Gastroesophageal sphincter (tissue), 4 donors: ENCODE data around the gene HOXA10. TPM values are rescaled to one million over a fixed set of nuclear protein-coding genes. Genes with fewer than 3 reads are reported as not detected.

Experiments used
- ATAC-seq: fragments of 150-250 bp; one replicate; pipeline ENCODE4 v1.9.1; 2016; ENCODE audit warnings: mild to moderate bottlenecking, moderate library complexity
- H3K27ac ChIP-seq, 4 donors: fragments of 200-600 bp; sonication (generic) in 3 of 4; 1 replicate in 3 of 4; 2 replicates in 1 of 4; pipeline ENCODE4 v1.5.1; 2016 to 2019
- H3K27me3 ChIP-seq: fragments of 200-600 bp; sonication (generic); one replicate; pipeline ENCODE4 v1.5.1; 2019
- H3K36me3 ChIP-seq, 2 donors: fragments of 200-600 bp; sonication (generic); one replicate each; pipeline ENCODE4 v1.5.1; 2019; ENCODE audit warnings: control low read depth in 1 of 2
- H3K4me1 ChIP-seq, 3 donors: fragments of 200-600 bp; sonication (generic); 1 replicate in 2 of 3; 2 replicates in 1 of 3; pipeline ENCODE4 v1.5.1; 2016 to 2019; ENCODE audit warnings: control low read depth in 2 of 3
- H3K4me3 ChIP-seq, 2 donors: fragments of 200-600 bp; sonication (generic); one replicate each; pipeline ENCODE4 v1.5.1; 2019; ENCODE audit warnings: mild to moderate bottlenecking in 1 of 2, moderate library complexity in 1 of 2
- H3K9me3 ChIP-seq, 3 donors: fragments of 200-600 bp; sonication (generic); one replicate each; pipeline ENCODE4 v1.5.1; 2017 to 2019; ENCODE audit warnings: control low read depth in 2 of 3
- CTCF ChIP-seq, 4 experiments: fragments of 200-600 bp in 2 of 4; fragments of 450-650 bp in 2 of 4; sonication (generic) in 1 of 4; IDR thresholded peaks; one replicate each; pipeline ENCODE4 v1.5.1; 2017 to 2019; ENCODE audit warnings: antibody characterized with exemption in 4 of 4, mild to moderate bottlenecking in 2 of 4, moderate library complexity in 2 of 4
- EP300 ChIP-seq: sonication (generic); formaldehyde crosslinking; IDR thresholded peaks from one replicate; pipeline ENCODE4 v1.6.1; 2017; ENCODE audit warnings: antibody characterized with exemption, mild to moderate bottlenecking
- POLR2A ChIP-seq, 2 donors: fragments of 450-650 bp; IDR thresholded peaks; one replicate each; pipeline ENCODE4 v1.6.1; 2017; ENCODE audit warnings: antibody characterized with exemption in 2 of 2, mild to moderate bottlenecking in 2 of 2, moderate library complexity in 1 of 2
- POLR2AphosphoS5 ChIP-seq: sonication (generic); formaldehyde crosslinking; IDR thresholded peaks from one replicate; pipeline ENCODE4 v1.6.1; 2017; ENCODE audit warnings: antibody characterized with exemption
- WGBS, 2 donors: methylation state at CpG; one replicate each; pipeline ENCODE4 v1.1.5; 2018; ENCODE audit warnings: low coverage in 1 of 2; 5-methylcytosine and 5-hydroxymethylcytosine counted together
- total RNA-seq, 4 donors: library from RNA; depleted of rRNA; stranded (reverse); fragments of >200 nt; gene quantifications; one replicate each; pipeline ENCODE4 v1.1.0, GENCODE V29; 2016

Gene HOXA10
- total RNA-seq, 4 donors from 2014 or later, result 0.67 TPM; not detected in 3

- 39 to 44% methylated on average over 12 to 13 of the region's 30 CpGs for WGBS, 2 donors
- no peaks in the 10 kb centered on the region for H3K9me3 ChIP-seq
- H3K27me3 ChIP-seq, result peaks cover 100% of the 10 kb centered on the region
- H3K4me3 ChIP-seq, result peak overlapping the region in 1 of 2 donors; percentile 54
- ATAC-seq, result no peak
- TF ChIP-seq POLR2A (IDR thresholded peaks at IDR 0.05), result no peak
- TF ChIP-seq EP300, result no peak
- no peak for TF ChIP-seq POLR2AphosphoS5
- no peak for TF ChIP-seq CTCF (IDR thresholded peaks at IDR 0.05)
- H3K27ac ChIP-seq, result peak overlapping the region in 1 of 4 donors; percentile 66
- no peaks in the 10 kb centered on the region for H3K36me3 ChIP-seq
- H3K4me1 ChIP-seq, result peaks cover 0 to 56% (median 21%) of the 10 kb centered on the region in 3 donors
Measured at GRCh38 chr7:27156916-27157701, 17.0 kb downstream of the HOXA10 start.

DNA sequence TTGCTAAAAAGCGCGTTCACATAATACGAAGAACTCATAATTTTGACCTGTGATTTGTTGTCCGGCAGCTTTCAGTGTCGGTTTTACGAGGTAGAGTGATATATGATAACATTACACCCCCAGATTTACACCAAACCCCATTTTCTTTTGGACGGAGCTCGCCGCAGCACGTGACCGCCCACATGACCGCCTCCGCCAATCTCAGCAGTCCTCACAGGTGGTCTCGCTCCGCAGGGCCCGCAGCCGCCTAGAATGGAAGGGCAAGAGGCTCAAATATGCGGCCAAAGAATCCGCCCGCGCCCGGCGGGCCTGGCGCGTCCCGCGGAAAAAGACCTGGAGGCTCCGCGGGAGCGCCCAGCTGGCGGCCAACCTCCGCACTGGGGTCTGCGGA lies 17.6 kb downstream of the HOXA10 start, which contains the start of gene HOXA7:
Gene HOXA7 (minus strand): TSS at position 168 of the 391 bp plus-strand sequence. CDS start 130 bp downstream, at position 38.
- Histone ChIP-seq H3K27ac (peak within 1 kb of the TSS in 2 of 4 donors; percentile 5 to 66), H3K4me3 (peak within 1 kb of the TSS in 1 of 2 donors; percentile 54), H3K36me3 (no peaks in the 10 kb centered on the region), H3K27me3 (peaks cover 100% of the 10 kb centered on the region), H3K9me3 (no peaks in the 10 kb centered on the region), H3K4me1 (peaks cover 0 to 61% (median 21%) of the 10 kb centered on the region in 3 donors)
- WGBS, 2 donors, result 0 to 6% methylated on average over 3 to 5 of the region's 33 CpGs
- ATAC-seq, result peak; percentile 29
- no peak for TF ChIP-seq POLR2A (IDR thresholded peaks at IDR 0.05)
- peak; percentile 21 for TF ChIP-seq POLR2AphosphoS5

DNA sequence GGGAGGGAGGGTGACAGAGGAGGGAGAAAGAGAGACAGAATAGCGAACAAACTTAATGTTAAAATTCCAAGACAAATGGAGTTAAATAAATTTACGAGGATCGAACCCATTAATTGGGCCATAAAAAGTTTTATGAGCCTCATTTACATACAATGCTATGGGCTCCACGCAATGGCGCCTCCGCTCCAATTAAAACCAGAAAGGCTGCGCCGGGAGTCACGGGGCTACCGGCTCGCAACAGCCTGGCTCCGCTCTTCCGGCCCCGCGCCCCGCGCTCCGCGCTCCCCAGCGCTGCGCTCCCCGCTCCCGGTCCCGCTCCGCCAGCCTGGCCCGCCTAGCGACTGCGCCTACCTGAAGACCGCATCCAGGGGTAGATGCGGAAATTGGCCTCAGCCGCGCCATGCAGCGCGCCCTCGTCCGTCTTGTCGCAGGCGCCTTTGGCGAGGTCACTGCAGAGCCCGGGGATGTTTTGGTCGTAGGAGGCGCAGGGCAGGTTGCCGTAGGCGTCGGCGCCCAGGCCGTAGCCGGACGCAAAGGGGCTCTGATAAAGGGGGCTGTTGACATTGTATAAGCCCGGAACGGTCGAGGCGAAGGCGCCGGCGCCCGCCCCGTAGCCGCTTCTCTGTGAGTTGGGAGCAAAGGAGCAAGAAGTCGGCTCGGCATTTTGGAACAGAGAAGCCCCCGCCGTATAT lies 18.2 kb downstream of the HOXA10 start:
- TF ChIP-seq CTCF (IDR thresholded peaks at IDR 0.05) (no peak), POLR2AphosphoS5 (no peak), POLR2A (IDR thresholded peaks at IDR 0.05) (no peak), EP300 (no peak)
- Histone ChIP-seq H3K27me3 (peaks cover 100% of the 10 kb centered on the region), H3K4me3 (peak overlapping the region in 1 of 2 donors; percentile 54), H3K36me3 (no peaks in the 10 kb centered on the region), H3K9me3 (no peaks in the 10 kb centered on the region), H3K4me1 (peaks cover 0 to 61% (median 21%) of the 10 kb centered on the region in 3 donors), H3K27ac (peak overlapping the region in 2 of 4 donors; percentile 5 to 66)
- peak; percentile 26 for ATAC-seq
- WGBS, 2 donors, result 6 to 9% methylated on average over 11 to 13 of the region's 63 CpGs

GRCh38 chr7:27154901-27155815 lies 19.0 kb downstream of the HOXA10 start:
- 26% methylated on average over 16 of the region's 48 CpGs; no CpG with 5 or more reads in 1 of the 2 donors for WGBS, 2 donors
- H3K27ac ChIP-seq, result peak overlapping the region in 2 of 4 donors; percentile 5 to 66
- peaks cover 93% of the 10 kb centered on the region for H3K27me3 ChIP-seq
- no peaks in the 10 kb centered on the region for H3K9me3 ChIP-seq
- TF ChIP-seq CTCF (IDR thresholded peaks at IDR 0.05) (no peak), POLR2AphosphoS5 (no peak), POLR2A (IDR thresholded peaks at IDR 0.05) (no peak), EP300 (no peak)
- peak overlapping the region in 1 of 2 donors; percentile 54 for H3K4me3 ChIP-seq
- peaks cover 0 to 61% (median 20%) of the 10 kb centered on the region in 3 donors for H3K4me1 ChIP-seq
- ATAC-seq, result no peak
- no peaks in the 10 kb centered on the region for H3K36me3 ChIP-seq
